Thyroid gland (tissue), 4 donors: Measurements from ENCODE around the gene BMP6.

Experiments used
- POLR2A ChIP-seq, 2 donors: fragments of 450-650 bp; IDR thresholded peaks; one replicate each; pipeline ENCODE4 v1.6.1; 2017; ENCODE audit warnings: antibody characterized with exemption in 2 of 2, mild to moderate bottlenecking in 2 of 2, moderate library complexity in 1 of 2
- TF ChIP-seq, protein P1 (sequence below), 6 experiments: fragments of 200-600 bp in 3 of 6; fragments of 450-650 bp in 3 of 6; sonication (generic) in 3 of 6; IDR thresholded peaks; one replicate each; pipeline ENCODE4 v1.5.1; 2016 to 2019; ENCODE audit warnings: antibody characterized with exemption in 6 of 6, mild to moderate bottlenecking in 2 of 6, inconsistent platforms in 1 of 6, moderate library complexity in 1 of 6

- TF ChIP-seq, protein P1, sequence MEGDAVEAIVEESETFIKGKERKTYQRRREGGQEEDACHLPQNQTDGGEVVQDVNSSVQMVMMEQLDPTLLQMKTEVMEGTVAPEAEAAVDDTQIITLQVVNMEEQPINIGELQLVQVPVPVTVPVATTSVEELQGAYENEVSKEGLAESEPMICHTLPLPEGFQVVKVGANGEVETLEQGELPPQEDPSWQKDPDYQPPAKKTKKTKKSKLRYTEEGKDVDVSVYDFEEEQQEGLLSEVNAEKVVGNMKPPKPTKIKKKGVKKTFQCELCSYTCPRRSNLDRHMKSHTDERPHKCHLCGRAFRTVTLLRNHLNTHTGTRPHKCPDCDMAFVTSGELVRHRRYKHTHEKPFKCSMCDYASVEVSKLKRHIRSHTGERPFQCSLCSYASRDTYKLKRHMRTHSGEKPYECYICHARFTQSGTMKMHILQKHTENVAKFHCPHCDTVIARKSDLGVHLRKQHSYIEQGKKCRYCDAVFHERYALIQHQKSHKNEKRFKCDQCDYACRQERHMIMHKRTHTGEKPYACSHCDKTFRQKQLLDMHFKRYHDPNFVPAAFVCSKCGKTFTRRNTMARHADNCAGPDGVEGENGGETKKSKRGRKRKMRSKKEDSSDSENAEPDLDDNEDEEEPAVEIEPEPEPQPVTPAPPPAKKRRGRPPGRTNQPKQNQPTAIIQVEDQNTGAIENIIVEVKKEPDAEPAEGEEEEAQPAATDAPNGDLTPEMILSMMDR (IDR thresholded peaks at IDR 0.05): no peak
- TF ChIP-seq POLR2A (IDR thresholded peaks at IDR 0.05): no peak
These were observed 39.9 kb downstream of the BMP6 start for GRCh38 chr6:7765575-7766325.
